ENCODE measurements around the gene DENND5A. TPM values are rescaled to one million over a fixed set of nuclear protein-coding genes. Genes with fewer than 3 reads are reported as not detected.

DENND5A gene
- total RNA-seq, 1 donor from 2014 or later: 105 TPM

- no peak for ATAC-seq
- DNase-seq (ENCODE audit: missing footprints): no peak
- intact Hi-C loops (cut with DNase I): no loop called here
Observed at GRCh38 chr11:9092853-9093778, 172.0 kb downstream of the DENND5A start.

DNA sequence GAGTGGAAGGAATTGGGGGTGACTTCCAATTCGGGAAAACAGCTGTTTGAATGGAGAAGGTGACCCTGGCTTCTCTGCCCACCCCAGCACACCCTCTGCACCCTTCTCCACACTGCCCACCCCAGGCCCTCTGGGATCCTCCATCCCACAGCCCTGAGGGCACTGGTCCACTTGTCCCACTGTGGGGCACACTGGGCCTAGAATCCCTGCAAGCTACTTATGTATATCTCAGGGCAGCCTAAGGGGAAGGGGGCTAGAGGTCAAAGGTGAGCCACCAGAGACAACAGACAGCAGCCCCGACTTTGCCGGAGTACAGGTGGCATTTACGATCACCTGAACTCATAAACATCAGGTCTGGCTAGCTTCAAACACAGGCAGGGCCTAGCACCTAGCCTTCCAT, 173.1 kb downstream of the DENND5A start:
- DNase-seq (ENCODE audit: missing footprints) (no peak), ATAC-seq (no peak)
- intact Hi-C loops (cut with DNase I): no loop called here

DNA sequence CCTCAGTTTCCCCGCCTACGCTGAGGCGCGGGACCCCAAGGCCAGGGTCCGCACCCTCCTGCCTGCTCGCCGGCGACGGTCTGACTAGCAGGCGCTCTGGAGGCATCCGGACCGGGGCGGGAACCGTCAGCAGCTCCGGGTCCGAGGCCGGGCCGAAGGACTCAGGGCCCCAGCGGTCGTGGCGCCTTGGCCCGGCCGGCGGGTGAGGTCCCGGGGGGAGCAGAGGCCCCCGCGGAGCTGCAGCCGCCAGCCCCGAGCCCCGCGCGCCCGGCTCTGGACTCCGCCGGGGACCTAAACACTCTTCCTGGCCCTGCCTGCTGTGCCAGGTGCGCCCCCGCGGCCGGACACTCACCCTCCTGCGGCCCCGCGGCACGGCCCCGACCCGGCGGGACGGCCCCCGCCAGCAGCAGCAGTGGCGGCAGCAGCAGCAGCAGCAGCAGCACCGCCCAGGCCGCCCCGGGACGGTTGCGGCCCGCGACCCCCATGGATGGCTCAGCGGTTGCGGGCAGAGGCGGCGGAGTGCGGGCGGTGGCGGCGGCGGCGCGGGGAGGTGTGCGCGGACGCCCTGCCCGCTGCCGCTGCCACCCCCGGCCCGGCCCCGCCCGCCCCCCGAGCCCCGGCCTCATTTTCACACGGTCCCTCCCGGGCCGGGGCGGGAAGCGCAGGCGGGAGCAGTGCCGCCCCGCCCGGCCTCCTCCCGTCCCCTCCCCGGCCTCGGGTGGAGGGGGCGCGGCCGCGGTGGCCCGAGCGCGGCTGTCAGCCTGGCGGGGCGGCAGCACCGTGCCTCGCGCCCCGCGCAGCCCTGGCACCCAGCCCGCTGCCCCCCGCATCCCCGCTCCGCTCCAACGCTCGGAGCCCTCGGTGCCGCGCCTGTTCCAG, 173.9 kb downstream of the DENND5A start, which contains the start of gene SCUBE2:
Gene SCUBE2 (minus strand): TSS at position 556 of the 879 bp plus-strand sequence. CDS start 71 bp downstream, at position 485.
- DNase-seq (ENCODE audit: missing footprints) (no peak), ATAC-seq (no peak)

GRCh38 chr11:9090488-9091043, 174.6 kb downstream of the DENND5A start:
- no peak for ATAC-seq
- no peak for DNase-seq (ENCODE audit: missing footprints)
- intact Hi-C loops (cut with DNase I): no loop called here

More for the DNA sequence above, 173.9 kb downstream of the DENND5A start, which contains the start of gene SCUBE2:
- intact Hi-C loops (cut with DNase I): no loop called here

GRCh38 chr11:9089636-9090035, 175.5 kb downstream of the DENND5A start:
- intact Hi-C loops (cut with DNase I): no loop called here
- ATAC-seq: peak; percentile 16
- DNase-seq (ENCODE audit: missing footprints): no peak

GRCh38 chr11:9089061-9089460, 176.1 kb downstream of the DENND5A start:
- DNase-seq (ENCODE audit: missing footprints) (no peak), ATAC-seq (no peak)
- intact Hi-C loops (cut with DNase I): no loop called here

Small RNAs within 50 kb of the gene (microRNA-seq; reads per million reads assigned to microRNA genes)
- gene MIR5691: not detected

Other genes starting within 250 kb of the DENND5A start
- gene SCUBE2, start 173.8 kb downstream of the DENND5A start, total RNA-seq: 1.3 TPM
- gene TMEM41B, start 49.2 kb upstream of the DENND5A start, total RNA-seq: 17.4 TPM
- gene IPO7, start 119.3 kb upstream of the DENND5A start, total RNA-seq: 130 TPM
- 22.7 TPM for gene ZNF143, start 195.7 kb upstream of the DENND5A start, total RNA-seq

All from Right ventricle myocardium inferior (tissue), 1 donor.